ENCODE measurements around the gene POLDIP2. TPM values are rescaled to one million over a fixed set of nuclear protein-coding genes. Genes with fewer than 3 reads are reported as not detected.

POLDIP2 gene
- total and polyA plus RNA-seq, 2 donors (not counting 1 experiment from before 2014, with no cell fraction given): 79.3 to 89.2 TPM

DNA sequence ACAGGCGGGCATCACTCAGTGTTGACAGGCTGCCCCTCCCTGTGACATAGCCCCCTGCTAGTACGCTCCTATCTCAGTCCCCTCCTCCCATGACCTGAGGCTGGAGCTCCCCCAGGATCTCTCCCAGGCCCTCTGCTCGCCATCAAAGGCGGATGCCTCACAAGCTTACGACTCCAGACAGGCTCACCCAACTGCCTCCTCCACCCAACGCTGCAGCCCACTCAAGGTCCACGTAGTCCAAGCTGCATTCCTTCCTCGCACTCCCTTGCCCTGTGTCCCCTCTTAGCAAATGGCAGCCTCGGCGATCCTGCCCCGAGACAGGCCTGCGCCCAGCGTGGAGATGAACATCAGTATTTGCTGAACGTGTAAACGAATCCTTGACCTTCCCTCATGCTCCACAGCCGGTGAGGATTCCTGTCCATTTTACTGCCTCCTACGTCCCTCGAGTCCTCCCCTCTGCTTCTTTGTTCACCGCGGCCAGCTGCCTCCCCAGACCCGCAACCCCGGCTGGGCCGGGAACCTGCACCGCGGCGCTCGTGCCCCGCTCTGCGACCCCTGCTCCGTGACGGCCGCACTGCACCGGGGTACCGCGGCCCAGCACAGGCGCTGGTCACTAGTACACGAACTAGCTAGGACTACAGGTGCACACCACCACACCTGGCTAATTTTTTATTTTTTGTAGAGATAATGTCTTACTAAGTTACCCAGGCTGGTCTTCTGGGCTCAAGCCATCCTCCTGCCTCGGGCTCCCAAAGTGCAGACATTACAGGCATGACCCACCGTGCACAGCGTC is 39.2 kb downstream of the POLDIP2 start:
- H3K4me3 ChIP-seq (replicated peaks in 1 of 4; ENCODE audit: control extremely low read depth in 1 of 4, insufficient read depth in 1 of 4, low read depth in 3 of 4, low read length in 4 of 4): peak overlapping the region; percentile 40 to 81 (median 70)
- H3K36me3 ChIP-seq (ENCODE audit: control insufficient read depth, insufficient read depth, low read length): no peaks in the 10 kb centered on the region
- peak overlapping the region; percentile 75 for H3K4me2 ChIP-seq (ENCODE audit: extremely low read depth, insufficient read depth, low read length)
- TF ChIP-seq EZH2 (IDR thresholded peaks at IDR 0.05; ENCODE audit: low read length, missing control alignments): no peak
- TF ChIP-seq, protein P1, sequence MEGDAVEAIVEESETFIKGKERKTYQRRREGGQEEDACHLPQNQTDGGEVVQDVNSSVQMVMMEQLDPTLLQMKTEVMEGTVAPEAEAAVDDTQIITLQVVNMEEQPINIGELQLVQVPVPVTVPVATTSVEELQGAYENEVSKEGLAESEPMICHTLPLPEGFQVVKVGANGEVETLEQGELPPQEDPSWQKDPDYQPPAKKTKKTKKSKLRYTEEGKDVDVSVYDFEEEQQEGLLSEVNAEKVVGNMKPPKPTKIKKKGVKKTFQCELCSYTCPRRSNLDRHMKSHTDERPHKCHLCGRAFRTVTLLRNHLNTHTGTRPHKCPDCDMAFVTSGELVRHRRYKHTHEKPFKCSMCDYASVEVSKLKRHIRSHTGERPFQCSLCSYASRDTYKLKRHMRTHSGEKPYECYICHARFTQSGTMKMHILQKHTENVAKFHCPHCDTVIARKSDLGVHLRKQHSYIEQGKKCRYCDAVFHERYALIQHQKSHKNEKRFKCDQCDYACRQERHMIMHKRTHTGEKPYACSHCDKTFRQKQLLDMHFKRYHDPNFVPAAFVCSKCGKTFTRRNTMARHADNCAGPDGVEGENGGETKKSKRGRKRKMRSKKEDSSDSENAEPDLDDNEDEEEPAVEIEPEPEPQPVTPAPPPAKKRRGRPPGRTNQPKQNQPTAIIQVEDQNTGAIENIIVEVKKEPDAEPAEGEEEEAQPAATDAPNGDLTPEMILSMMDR (conservative IDR thresholded peaks at IDR 0.05 in 1 of 2, IDR thresholded peaks at IDR 0.05 in 1 of 2; ENCODE audit: low read depth in 1 of 2, low read length in 2 of 2): no peak
- no peak for DNase-seq (ENCODE audit: low read depth in 2 of 2)
- H3K79me2 ChIP-seq (ENCODE audit: control insufficient read depth, insufficient read depth, low read length): peaks cover 3% of the 10 kb centered on the region
- no peaks in the 10 kb centered on the region for H4K20me1 ChIP-seq (ENCODE audit: control insufficient read depth, extremely low read depth, insufficient read depth, low read length)
- H3K4me1 ChIP-seq (ENCODE audit: control insufficient read depth, extremely low read depth, insufficient read depth, low read length): peaks cover 11% of the 10 kb centered on the region
- no peaks in the 10 kb centered on the region for H3K9me3 ChIP-seq (ENCODE audit: control insufficient read depth, insufficient read depth, low read depth, low read length)
- no peak overlapping the region for H3K9ac ChIP-seq (ENCODE audit: insufficient read depth, low read length)
- H3K27ac ChIP-seq (ENCODE audit: insufficient read depth, low read length): no peak overlapping the region
- peak overlapping the region; percentile 80 for H2AFZ ChIP-seq (ENCODE audit: low read length)
- H3K27me3 ChIP-seq (ENCODE audit: control insufficient read depth, insufficient read depth, low read length): no peaks in the 10 kb centered on the region

- no peak overlapping the region for H3K4me2 ChIP-seq (ENCODE audit: extremely low read depth, insufficient read depth, low read length)
- no peak overlapping the region for H2AFZ ChIP-seq (ENCODE audit: low read length)
- TF ChIP-seq, protein P1 (conservative IDR thresholded peaks at IDR 0.05 in 1 of 2, IDR thresholded peaks at IDR 0.05 in 1 of 2; ENCODE audit: low read depth in 1 of 2, low read length in 2 of 2): no peak
- no peak for TF ChIP-seq EZH2 (IDR thresholded peaks at IDR 0.05; ENCODE audit: low read length, missing control alignments)
- no peak overlapping the region for H3K27ac ChIP-seq (ENCODE audit: insufficient read depth, low read length)
- H3K4me3 ChIP-seq (replicated peaks in 1 of 4; ENCODE audit: control extremely low read depth in 1 of 4, insufficient read depth in 1 of 4, low read depth in 3 of 4, low read length in 4 of 4): no peak overlapping the region
- no peaks in the 10 kb centered on the region for H3K79me2 ChIP-seq (ENCODE audit: control insufficient read depth, insufficient read depth, low read length)
- peaks cover 11% of the 10 kb centered on the region for H3K4me1 ChIP-seq (ENCODE audit: control insufficient read depth, extremely low read depth, insufficient read depth, low read length)
- no peak overlapping the region for H3K9ac ChIP-seq (ENCODE audit: insufficient read depth, low read length)
- DNase-seq (ENCODE audit: low read depth in 2 of 2): no peak
- no peaks in the 10 kb centered on the region for H3K9me3 ChIP-seq (ENCODE audit: control insufficient read depth, insufficient read depth, low read depth, low read length)
- no peaks in the 10 kb centered on the region for H4K20me1 ChIP-seq (ENCODE audit: control insufficient read depth, extremely low read depth, insufficient read depth, low read length)
- H3K36me3 ChIP-seq (ENCODE audit: control insufficient read depth, insufficient read depth, low read length): no peaks in the 10 kb centered on the region
- H3K27me3 ChIP-seq (ENCODE audit: control insufficient read depth, insufficient read depth, low read length): no peaks in the 10 kb centered on the region
Measured at GRCh38 chr17:28317099-28317965, 40.0 kb downstream of the POLDIP2 start.

All from fibroblast of lung (primary cell).